CD4-positive, alpha-beta T cell treated with Interleukin-21 for 1 hour (primary cell): ENCODE measurements around the gene ARAP3.
"Not testable (repeated sequence)": the region's sequence is repeated elsewhere in the genome, so short reads cannot be mapped to it uniquely, and the experiment has no call there.

ENCODE experiments used
- DNase-seq: peaks from one replicate; pipeline ENCODE4 v3.0.0-alpha.2; 2020

Gene ARAP3

GRCh38 chr5:141637767-141638419 is 44.1 kb downstream of the ARAP3 start:
- DNase-seq: peak; percentile 73

DNA sequence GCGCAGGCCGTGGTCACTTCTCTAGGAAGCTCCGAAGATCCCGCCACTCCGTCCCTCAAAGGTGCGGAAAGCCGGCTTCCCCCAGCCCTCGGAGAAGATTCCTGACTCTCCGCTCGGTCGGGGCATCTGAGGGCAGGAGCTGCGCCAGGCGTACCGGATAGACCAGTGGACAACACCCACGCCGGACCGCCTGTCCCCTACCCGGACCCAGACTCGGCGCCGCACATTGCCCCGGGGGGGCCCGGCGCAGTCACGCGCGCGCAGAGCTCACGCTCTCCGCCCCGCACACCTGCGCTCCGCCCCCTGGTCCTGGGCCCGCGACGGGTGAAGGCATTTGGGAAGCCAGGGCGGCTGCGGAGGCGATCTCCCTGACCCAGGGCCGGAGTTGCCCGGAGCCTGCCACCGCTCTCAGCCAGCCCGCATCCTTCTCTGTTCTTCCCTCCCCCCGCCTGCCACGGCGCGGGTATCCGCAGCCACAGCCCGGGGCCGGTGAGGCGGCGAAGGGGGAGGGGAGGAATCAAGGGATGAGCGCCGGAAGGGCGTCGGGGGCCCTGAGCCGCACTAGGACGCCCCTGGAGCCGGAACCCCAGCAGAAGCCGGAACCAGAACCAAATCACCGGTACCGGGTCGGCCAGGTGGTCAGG is 44.8 kb downstream of the ARAP3 start:
- DNase-seq: peak; percentile 58

DNA sequence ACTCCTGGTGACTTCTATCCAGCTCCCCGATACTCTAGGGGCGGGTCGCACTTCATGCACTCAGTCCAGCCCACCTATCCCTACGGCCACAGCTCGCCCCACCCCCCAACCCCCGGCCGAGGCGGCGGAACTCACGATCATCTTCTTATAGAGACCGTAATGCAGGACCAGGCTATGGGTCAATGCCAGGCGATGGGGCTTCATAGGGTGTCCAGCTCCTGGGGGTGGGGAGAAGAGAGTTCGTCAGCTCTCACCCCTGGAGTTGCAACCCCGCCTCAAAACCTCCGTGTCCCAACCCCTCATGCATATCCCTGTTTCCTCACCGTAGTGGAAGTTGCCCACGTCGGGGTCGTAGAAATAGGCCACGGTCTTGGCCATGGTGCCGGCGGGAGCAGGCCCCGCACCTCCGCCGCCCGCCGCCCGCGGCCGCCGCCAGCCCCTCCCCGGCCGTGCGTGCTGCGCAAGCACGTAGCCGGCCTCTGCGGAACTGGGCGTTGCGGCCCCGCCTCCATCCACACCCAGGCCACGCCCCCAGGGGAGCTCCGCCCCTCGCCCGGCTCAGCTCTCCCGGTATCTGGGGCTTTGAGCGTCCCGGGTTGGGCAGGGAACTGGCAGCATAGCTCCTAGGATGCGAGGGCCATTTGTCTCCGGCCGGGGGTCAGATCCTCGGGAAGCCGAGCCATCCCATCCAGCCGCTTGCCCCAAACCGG is 45.5 kb downstream of the ARAP3 start, which contains the start of the genes HDAC3 and RELL2:
Gene HDAC3, minus strand, starts transcription at position 437 of the 710 bp plus-strand sequence. Its CDS starts 59 bp downstream, at position 378.
Gene RELL2, plus strand, starts transcription at position 585 of the 710 bp plus-strand sequence. CDS start 1,229 bp downstream, outside the sequence.
- peak; percentile 93 for DNase-seq

DNA sequence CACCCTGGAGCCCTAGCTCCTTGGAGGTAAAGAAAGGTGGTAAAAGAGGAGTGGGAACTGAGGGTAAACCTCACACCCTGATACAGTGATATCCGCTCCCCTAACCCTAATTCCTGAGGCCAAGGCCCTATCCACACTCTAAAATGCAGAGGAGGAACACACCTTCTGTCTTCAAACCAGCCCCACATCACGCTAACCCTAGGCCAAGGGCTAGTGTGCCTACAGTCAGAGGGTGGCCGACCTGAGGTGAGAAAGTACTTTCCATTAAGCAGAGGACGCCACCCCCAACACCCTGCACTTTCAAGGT is 46.0 kb downstream of the ARAP3 start:
- no peak for DNase-seq

DNA sequence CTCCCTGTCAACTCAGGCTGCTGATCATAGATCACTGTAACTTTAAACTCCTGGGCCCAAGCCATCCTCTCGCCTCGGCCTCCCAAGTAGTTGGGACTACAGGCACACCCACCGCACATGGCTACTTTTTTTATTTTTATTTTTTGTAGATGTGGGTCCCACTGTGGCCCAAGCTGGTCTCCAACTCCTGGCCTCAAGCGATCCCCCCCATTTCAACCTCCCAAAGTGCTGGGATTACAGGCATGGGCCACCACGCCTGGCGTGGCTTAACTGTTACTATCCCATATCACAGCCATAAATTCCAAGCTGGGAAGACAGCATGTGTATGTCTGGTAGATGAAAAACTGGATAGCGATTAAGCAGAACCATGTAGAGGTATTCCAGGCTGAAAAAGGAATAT is 46.4 kb downstream of the ARAP3 start:
- no peak for DNase-seq

- no peak for DNase-seq
Observed at GRCh38 chr5:141634720-141635119, 47.3 kb downstream of the ARAP3 start.

DNA sequence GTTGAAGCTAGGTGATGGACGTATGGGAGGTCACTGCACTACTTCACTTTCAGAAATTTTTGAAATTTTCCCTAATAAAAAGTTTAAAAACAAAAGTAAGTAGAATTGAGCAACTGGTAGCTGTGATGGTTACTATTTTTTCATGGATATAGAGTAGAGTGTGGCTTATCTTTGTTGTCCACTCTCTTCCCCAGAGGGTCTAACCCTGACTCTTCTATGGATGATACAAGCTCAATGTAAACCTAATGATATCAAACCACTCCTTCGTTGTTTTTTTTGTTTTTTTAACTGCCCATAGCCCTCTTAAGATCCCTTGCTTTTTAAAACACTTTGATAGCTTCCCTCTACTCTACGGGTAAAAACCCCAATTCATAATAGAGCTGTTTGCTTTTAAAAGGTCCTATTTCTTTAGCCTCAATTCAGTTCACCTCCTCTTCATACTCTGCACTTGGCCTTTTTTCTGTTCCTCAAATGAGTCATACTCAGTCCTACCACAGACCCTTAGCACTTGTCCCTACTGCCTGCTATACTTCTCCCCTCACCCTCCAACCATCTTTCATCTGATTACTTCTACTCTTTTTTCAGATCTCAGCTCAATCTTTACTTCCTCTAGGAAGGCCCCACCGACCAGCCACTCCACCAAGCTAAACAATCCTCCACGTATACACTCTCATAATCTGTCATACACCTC is 48.0 kb downstream of the ARAP3 start:
- DNase-seq: no peak

GRCh38 chr5:141632650-141633049 is 49.4 kb downstream of the ARAP3 start:
- DNase-seq: no peak

DNA sequence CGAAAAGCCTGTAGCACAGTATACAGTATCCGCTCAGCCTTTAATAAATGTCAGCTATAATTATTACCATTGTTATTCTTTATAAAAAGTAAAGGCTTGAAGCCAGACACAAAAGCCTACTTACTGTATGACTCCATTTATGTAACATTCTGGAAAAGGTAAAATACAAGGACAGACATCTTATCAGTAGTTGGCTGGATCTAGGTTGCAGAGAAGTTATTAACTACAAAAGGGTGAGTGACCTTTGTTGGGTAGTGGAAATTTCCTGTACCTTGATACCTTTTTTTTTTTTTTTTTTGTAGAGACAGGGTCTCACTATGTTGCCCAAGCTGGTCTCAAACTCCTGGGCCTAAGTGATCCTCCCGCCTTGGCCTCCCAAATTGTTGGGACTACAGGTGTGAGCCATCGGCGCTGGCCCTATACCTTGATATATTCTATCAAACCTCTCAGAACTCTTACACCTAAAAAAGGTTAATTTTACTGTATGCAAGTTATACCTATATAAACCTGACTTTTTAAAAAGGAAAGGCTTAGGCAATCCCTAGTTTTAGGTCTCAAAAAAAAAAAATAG is 51.4 kb downstream of the ARAP3 start:
- DNase-seq: no peak

- DNase-seq: no peak
Observed at GRCh38 chr5:141628175-141628788, 53.7 kb downstream of the ARAP3 start.

DNA sequence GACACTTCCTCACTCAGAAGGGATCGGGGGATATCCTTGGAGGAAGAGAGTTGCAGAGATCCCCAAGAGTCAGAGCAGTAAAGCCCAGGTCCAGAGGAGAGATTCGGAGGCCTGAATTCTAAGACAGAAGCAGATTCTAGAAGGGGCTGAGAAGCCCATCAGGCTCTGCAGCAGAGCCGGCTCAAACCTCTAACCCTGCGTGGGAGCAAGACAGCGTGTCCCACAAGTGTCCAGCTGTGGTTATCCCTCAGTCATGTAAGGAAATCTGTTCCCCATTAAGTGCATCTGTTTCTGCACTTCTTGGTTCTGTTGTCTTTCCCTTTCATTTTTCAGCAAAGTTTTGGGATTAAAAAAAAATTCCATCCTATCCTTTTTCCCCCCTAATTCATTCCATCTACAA is 58.4 kb downstream of the ARAP3 start:
- no peak for DNase-seq

GRCh38 chr5:141623186-141623585 is 58.8 kb downstream of the ARAP3 start:
- no peak for DNase-seq

GRCh38 chr5:141618804-141619554 is 63.1 kb downstream of the ARAP3 start, which contains the start of gene DIAPH1:
Gene DIAPH1 (minus strand): TSS chr5:141619000. CDS start chr5:141618914, 86 bp downstream.
- peak; percentile 98 for DNase-seq

- DNase-seq: peak; percentile 67
Observed at GRCh38 chr5:141618030-141618803, 63.8 kb downstream of the ARAP3 start.

DNA sequence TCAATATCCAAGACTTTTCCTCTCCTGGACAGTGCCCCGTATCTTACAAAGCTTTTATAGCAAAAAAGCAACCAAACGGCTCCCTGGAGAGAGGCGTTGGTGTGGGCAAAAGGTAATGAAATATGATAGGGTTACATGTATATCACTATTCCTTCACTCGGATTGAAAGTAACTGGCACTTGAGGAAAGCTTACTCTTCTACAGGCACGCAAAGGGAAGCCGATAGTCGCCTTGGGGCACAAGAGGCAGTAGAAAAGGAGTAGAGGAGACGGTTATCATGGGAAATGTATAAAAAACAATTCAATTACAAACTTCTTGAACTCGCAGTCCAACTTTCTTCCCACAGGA is 64.4 kb downstream of the ARAP3 start:
- no peak for DNase-seq

GRCh38 chr5:141617128-141617527 is 64.9 kb downstream of the ARAP3 start:
- no peak for DNase-seq

- no peak for DNase-seq
Observed at GRCh38 chr5:141615991-141616720, 65.9 kb downstream of the ARAP3 start.

- DNase-seq: no peak
Observed at GRCh38 chr5:141613344-141613743, 68.7 kb downstream of the ARAP3 start.

DNA sequence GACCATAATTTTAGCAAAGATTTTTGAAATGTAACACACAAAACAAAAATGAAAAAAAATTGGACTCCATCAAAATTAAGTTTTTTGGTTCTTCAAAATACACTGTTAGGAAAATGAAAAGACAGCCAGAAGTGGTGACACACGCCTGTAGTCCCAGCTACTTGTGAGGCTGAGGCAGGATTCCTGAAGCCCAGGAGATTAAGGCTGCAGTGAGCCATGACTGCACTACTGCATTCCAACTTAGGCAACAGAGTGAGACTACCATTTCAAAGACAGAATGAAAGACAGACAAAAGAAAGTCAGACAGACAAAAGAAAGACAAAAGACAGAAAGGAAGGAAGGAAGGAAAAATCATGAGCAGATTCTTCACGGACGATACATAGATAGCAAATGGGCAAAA is 70.7 kb downstream of the ARAP3 start:
- DNase-seq: no peak

DNA sequence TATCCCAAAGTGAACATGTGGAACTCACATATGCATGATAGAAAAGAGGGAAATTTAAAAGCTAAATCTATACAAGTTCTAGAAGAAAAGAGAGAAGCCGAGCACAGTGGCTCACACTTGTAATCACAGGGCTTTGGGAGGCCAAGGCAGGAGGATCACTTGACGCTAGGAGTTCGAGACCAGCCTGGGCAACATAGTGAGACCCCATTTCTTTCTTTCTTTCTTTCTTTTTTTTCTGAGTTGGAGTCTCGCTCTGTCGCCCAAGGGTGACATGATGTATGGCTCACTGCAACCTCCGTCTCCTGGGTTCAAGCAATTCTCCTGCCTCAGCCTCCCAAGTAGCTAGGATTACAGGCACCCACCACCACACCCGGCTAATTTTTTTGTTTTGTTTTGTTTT is 72.1 kb downstream of the ARAP3 start:
- not testable (repeated sequence) for DNase-seq
